Measurements from ENCODE around the gene SLC29A3.
"Not testable (repeated sequence)": the region's sequence is repeated elsewhere in the genome, so short reads cannot be mapped to it uniquely, and the experiment has no call there.

The SLC29A3 gene

GRCh38 chr10:71294091-71294561 lies 24.9 kb upstream of the SLC29A3 start:
- no peak for TF ChIP-seq CTCF (conservative IDR thresholded peaks at IDR 0.05; ENCODE audit: control insufficient read depth, insufficient read depth, low read depth, low read length)
- no peak for DNase-seq (ENCODE audit: low read depth)
- no peak overlapping the region for H3K4me3 ChIP-seq (ENCODE audit: control insufficient read depth, low read depth, low read length)

GRCh38 chr10:71294856-71295255 lies 24.2 kb upstream of the SLC29A3 start:
- TF ChIP-seq CTCF (conservative IDR thresholded peaks at IDR 0.05; ENCODE audit: control insufficient read depth, insufficient read depth, low read depth, low read length): no peak
- DNase-seq (ENCODE audit: low read depth): no peak
- H3K4me3 ChIP-seq (ENCODE audit: control insufficient read depth, low read depth, low read length): no peak overlapping the region

- no peak overlapping the region for H3K4me3 ChIP-seq (ENCODE audit: control insufficient read depth, low read depth, low read length)
- no peak for DNase-seq (ENCODE audit: low read depth)
- no peak for TF ChIP-seq CTCF (conservative IDR thresholded peaks at IDR 0.05; ENCODE audit: control insufficient read depth, insufficient read depth, low read depth, low read length)
Measured at GRCh38 chr10:71295641-71296040, 23.4 kb upstream of the SLC29A3 start.

- DNase-seq (ENCODE audit: low read depth): no peak
- TF ChIP-seq CTCF (conservative IDR thresholded peaks at IDR 0.05; ENCODE audit: control insufficient read depth, insufficient read depth, low read depth, low read length): no peak
- H3K4me3 ChIP-seq (ENCODE audit: control insufficient read depth, low read depth, low read length): no peak overlapping the region
Measured at GRCh38 chr10:71296086-71296485, 23.0 kb upstream of the SLC29A3 start.

- not testable (repeated sequence) for DNase-seq (ENCODE audit: low read depth); H3K4me3 ChIP-seq (ENCODE audit: control insufficient read depth, low read depth, low read length)
Measured at GRCh38 chr10:71296811-71297210, 22.2 kb upstream of the SLC29A3 start.

GRCh38 chr10:71297343-71297742 lies 21.7 kb upstream of the SLC29A3 start:
- no peak overlapping the region for H3K4me3 ChIP-seq (ENCODE audit: control insufficient read depth, low read depth, low read length)
- DNase-seq (ENCODE audit: low read depth): no peak
- TF ChIP-seq CTCF (conservative IDR thresholded peaks at IDR 0.05; ENCODE audit: control insufficient read depth, insufficient read depth, low read depth, low read length): no peak

- TF ChIP-seq CTCF (conservative IDR thresholded peaks at IDR 0.05; ENCODE audit: control insufficient read depth, insufficient read depth, low read depth, low read length): no peak
- H3K4me3 ChIP-seq (ENCODE audit: control insufficient read depth, low read depth, low read length): no peak overlapping the region
- DNase-seq (ENCODE audit: low read depth): no peak
Measured at GRCh38 chr10:71299071-71299785, 19.8 kb upstream of the SLC29A3 start.

Data from fibroblast of mammary gland (primary cell).